Nephron progenitor cell (in vitro differentiated cells): ENCODE measurements around the gene GPAT2.
"Not testable (repeated sequence)": the region's sequence is repeated elsewhere in the genome, so short reads cannot be mapped to it uniquely, and the experiment has no call there.

ENCODE experiments used
- DNase-seq: peaks from one replicate; pipeline ENCODE4 v3.0.0; 2021
- H3K27ac Mint-ChIP-seq: 2 replicates; pipeline ENCODE4 v1.8.0; 2021; ENCODE audit warnings: mild to moderate bottlenecking, moderate library complexity, mixed read lengths
- H3K27me3 Mint-ChIP-seq: 2 replicates; pipeline ENCODE4 v1.8.0; 2021; ENCODE audit warnings: mild to moderate bottlenecking, low read depth, mixed read lengths; ENCODE audit not compliant: poor library complexity
- H3K36me3 Mint-ChIP-seq: 2 replicates; pipeline ENCODE4 v1.8.0; 2021; ENCODE audit warnings: low read depth, mixed read lengths
- H3K4me1 Mint-ChIP-seq: 2 replicates; pipeline ENCODE4 v1.8.0; 2021; ENCODE audit warnings: mixed read lengths
- H3K4me3 Mint-ChIP-seq: 2 replicates; pipeline ENCODE4 v1.8.0; 2021; ENCODE audit warnings: mild to moderate bottlenecking, moderate library complexity, mixed read lengths
- H3K9me3 Mint-ChIP-seq: 2 replicates; pipeline ENCODE4 v1.8.0; 2021; ENCODE audit warnings: mild to moderate bottlenecking, moderate library complexity, mixed read lengths
- CTCF ChIP-seq: fragments of 200-600 bp; sonication (generic); IDR thresholded peaks from 2 replicates; pipeline ENCODE4 v1.5.0; 2021; ENCODE audit warnings: antibody characterized with exemption

GPAT2 gene

GRCh38 chr2:96009833-96010232 lies 24.9 kb downstream of the GPAT2 start:
- H3K27ac Mint-ChIP-seq, H3K9me3 Mint-ChIP-seq, H3K36me3 Mint-ChIP-seq, DNase-seq: not testable (repeated sequence)
- Mint-ChIP-seq H3K4me3 (peak overlapping the region; percentile 87), H3K27me3 (peaks cover 42% of the 10 kb centered on the region), H3K4me1 (peaks cover 21% of the 10 kb centered on the region)

GRCh38 chr2:96008051-96008450 lies 26.7 kb downstream of the GPAT2 start:
- DNase-seq, H3K9me3 Mint-ChIP-seq, H3K27ac Mint-ChIP-seq, H3K36me3 Mint-ChIP-seq: not testable (repeated sequence)
- Mint-ChIP-seq H3K4me1 (peaks cover 21% of the 10 kb centered on the region), H3K27me3 (peaks cover 47% of the 10 kb centered on the region), H3K4me3 (peak overlapping the region; percentile 47)

GRCh38 chr2:96006248-96006647 lies 28.5 kb downstream of the GPAT2 start:
- not testable (repeated sequence) for H3K27ac Mint-ChIP-seq, H3K36me3 Mint-ChIP-seq, DNase-seq, H3K4me3 Mint-ChIP-seq
- Mint-ChIP-seq H3K27me3 (peaks cover 64% of the 10 kb centered on the region), H3K9me3 (peaks cover 16% of the 10 kb centered on the region), H3K4me1 (peaks cover 21% of the 10 kb centered on the region)

- peak; percentile 69 for DNase-seq
- peak overlapping the region; percentile 86 for H3K4me3 Mint-ChIP-seq
- peaks cover 42% of the 10 kb centered on the region for H3K27me3 Mint-ChIP-seq
- H3K4me1 Mint-ChIP-seq, H3K36me3 Mint-ChIP-seq, H3K9me3 Mint-ChIP-seq: not testable (repeated sequence)
- H3K27ac Mint-ChIP-seq = peak overlapping the region; percentile 45
- peak; percentile 90 for TF ChIP-seq CTCF
These were observed 42.0 kb downstream of the GPAT2 start for GRCh38 chr2:95992520-95993272.

- not testable (repeated sequence) for H3K36me3 Mint-ChIP-seq, H3K4me1 Mint-ChIP-seq, H3K27ac Mint-ChIP-seq, H3K9me3 Mint-ChIP-seq
- Mint-ChIP-seq H3K27me3 (peaks cover 38% of the 10 kb centered on the region), H3K4me3 (peak overlapping the region; percentile 79)
- DNase-seq = peak; percentile 36
These were observed 42.6 kb downstream of the GPAT2 start for GRCh38 chr2:95992102-95992501.

GRCh38 chr2:95991351-95992094 lies 43.2 kb downstream of the GPAT2 start, which contains the start of gene ANKRD36C:
ANKRD36C (minus strand) TSS chr2:95991824; CDS start chr2:95991708, 116 bp downstream.
- not testable (repeated sequence) for H3K36me3 Mint-ChIP-seq, H3K4me1 Mint-ChIP-seq, H3K9me3 Mint-ChIP-seq
- Mint-ChIP-seq H3K27me3 (peaks cover 32% of the 10 kb centered on the region), H3K4me3 (peak within 1 kb of the TSS; percentile 95), H3K27ac (peak within 1 kb of the TSS; percentile 45)
- peak; percentile 30 for DNase-seq

- Mint-ChIP-seq H3K4me3 (peak overlapping the region; percentile 77), H3K27me3 (peaks cover 26% of the 10 kb centered on the region)
- H3K27ac Mint-ChIP-seq, DNase-seq, H3K9me3 Mint-ChIP-seq, H3K36me3 Mint-ChIP-seq, H3K4me1 Mint-ChIP-seq: not testable (repeated sequence)
These were observed 43.8 kb downstream of the GPAT2 start for GRCh38 chr2:95990884-95991283.
